ENCODE data around the gene RBBP7.

GRCh38 chrX:16892504-16893362, 22.6 kb upstream of the RBBP7 start:
- TF ChIP-seq CTCF (IDR thresholded peaks at IDR 0.05) (peak; percentile 56 to 72 (median 68)), POLR2A (IDR thresholded peaks at IDR 0.05) (no peak)
